ENCODE measurements around the gene SLC35F3. TPM values are rescaled to one million over a fixed set of nuclear protein-coding genes. Genes with fewer than 3 reads are reported as not detected.

The SLC35F3 gene
- polyA plus RNA-seq, 1 experiment: 0.06 TPM

DNA sequence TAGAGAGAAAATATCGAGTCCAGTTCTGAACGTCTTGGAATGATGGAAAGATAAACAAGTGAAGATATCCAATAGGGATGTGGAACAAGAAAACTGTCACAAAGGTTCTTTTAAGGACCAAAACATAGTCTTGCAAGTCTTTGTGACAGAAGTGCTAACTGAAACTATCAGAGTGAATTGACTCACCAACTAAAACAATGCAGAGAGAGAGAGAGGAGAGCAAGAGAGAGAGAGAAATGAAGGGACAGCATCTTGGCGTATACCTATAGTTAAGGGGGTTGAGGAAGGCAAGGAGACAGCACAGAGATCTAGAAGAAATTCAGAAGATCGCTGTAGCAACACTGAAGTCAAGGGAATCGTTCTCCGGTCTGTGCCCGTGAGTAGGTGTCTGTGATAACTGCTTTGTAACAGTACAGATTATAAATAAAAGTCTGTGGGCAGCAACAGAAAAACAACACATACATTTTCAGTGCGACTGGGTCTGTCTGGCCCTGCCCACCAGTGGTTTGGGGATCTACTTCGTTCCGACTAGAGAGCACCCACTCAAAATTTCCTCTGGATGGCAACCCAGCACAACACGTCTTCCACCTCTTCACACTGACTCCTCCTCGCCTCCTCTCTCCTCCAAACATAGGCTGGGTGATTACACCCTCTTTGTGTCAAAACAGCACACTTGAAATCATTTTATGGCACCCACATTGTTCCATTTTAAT lies 464.0 kb downstream of the SLC35F3 start:
- CTCF ChIA-PET: no interaction called here
- TF ChIP-seq, protein P1, sequence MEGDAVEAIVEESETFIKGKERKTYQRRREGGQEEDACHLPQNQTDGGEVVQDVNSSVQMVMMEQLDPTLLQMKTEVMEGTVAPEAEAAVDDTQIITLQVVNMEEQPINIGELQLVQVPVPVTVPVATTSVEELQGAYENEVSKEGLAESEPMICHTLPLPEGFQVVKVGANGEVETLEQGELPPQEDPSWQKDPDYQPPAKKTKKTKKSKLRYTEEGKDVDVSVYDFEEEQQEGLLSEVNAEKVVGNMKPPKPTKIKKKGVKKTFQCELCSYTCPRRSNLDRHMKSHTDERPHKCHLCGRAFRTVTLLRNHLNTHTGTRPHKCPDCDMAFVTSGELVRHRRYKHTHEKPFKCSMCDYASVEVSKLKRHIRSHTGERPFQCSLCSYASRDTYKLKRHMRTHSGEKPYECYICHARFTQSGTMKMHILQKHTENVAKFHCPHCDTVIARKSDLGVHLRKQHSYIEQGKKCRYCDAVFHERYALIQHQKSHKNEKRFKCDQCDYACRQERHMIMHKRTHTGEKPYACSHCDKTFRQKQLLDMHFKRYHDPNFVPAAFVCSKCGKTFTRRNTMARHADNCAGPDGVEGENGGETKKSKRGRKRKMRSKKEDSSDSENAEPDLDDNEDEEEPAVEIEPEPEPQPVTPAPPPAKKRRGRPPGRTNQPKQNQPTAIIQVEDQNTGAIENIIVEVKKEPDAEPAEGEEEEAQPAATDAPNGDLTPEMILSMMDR (IDR thresholded peaks at IDR 0.05; ENCODE audit: insufficient read depth, low read depth, low read length): no peak
- DNase-seq (ENCODE audit: low read depth): no peak
- Histone ChIP-seq H3K36me3 (ENCODE audit: control insufficient read depth, insufficient read depth, low read length) (no peaks in the 10 kb centered on the region), H3K4me3 (ENCODE audit: low read depth, low read length) (no peak overlapping the region), H3K27me3 (ENCODE audit: control insufficient read depth, insufficient read depth, low read length) (no peaks in the 10 kb centered on the region)
- POLR2A ChIA-PET: no interaction called here

DNA sequence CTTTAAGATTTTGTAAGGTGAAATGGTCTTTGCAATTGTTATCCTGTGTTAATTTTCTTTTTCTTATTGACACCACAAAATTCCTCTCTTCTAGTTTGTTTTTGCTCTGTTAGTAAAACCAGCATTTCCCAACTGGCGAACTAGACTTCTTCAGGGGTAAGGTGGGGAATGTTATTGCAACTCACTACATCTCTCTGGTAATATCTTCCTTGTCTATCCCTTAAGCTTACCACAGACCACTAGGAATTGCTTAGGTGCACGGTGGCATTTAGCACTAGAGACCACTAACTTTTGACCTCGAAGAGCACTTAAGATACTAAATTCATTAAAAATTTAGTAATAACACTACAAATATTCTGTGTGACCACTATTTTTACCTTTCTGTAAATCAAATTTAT lies 464.6 kb downstream of the SLC35F3 start:
- Histone ChIP-seq H3K36me3 (ENCODE audit: control insufficient read depth, insufficient read depth, low read length) (no peaks in the 10 kb centered on the region), H3K4me3 (ENCODE audit: low read depth, low read length) (no peak overlapping the region), H3K27me3 (ENCODE audit: control insufficient read depth, insufficient read depth, low read length) (no peaks in the 10 kb centered on the region)
- TF ChIP-seq, protein P1 (IDR thresholded peaks at IDR 0.05; ENCODE audit: insufficient read depth, low read depth, low read length): no peak
- ChIA-PET POLR2A (no interaction called here), CTCF (interaction anchor here (1.0 kb wide), 1 partner anchor 59 kb away, joined by 4 read pairs; no protein-coding TSS in a partner anchor)
- no peak for DNase-seq (ENCODE audit: low read depth)

DNA sequence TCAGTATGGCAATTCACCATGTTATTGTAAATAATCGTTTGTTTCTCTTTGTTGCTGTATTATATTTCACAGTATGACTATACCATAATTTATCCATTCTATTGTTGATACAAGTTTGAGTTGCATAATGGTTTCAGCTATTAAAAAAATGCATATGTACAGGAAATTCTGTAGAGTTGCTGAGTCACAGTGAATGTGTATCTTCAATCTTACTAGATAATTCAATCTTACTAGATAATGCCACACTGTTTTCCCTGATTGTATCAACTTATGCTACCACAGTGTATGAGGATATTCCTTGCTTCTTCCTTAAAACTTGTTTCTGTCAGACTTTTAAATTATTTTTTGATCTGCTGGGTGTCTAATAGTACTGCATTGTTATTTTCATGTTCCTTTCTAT lies 465.3 kb downstream of the SLC35F3 start:
- no peak for DNase-seq (ENCODE audit: low read depth)
- Histone ChIP-seq H3K36me3 (ENCODE audit: control insufficient read depth, insufficient read depth, low read length) (no peaks in the 10 kb centered on the region), H3K4me3 (ENCODE audit: low read depth, low read length) (no peak overlapping the region)

DNA sequence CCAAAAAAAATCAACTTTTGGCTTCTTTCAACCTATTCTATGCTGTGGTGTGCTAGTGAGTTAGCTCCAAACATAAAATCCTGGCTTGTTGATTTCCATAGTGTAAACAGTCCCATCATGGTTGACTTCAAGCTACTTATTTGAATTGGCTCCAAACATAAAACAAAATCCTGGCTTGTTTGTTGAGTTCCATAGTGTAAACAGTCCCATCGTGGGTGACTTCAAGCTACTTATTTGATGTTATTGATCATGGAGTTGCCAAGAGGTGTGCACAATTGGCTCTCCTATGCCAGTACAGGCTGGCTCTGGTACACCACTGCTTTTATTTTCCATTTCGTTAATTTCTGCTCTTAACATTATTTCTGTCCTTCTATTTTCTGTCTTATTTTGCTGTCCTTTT lies 466.9 kb downstream of the SLC35F3 start:
- CTCF ChIA-PET: interaction anchor here (0.6 kb wide), 1 partner anchor 63 kb away, joined by 3 read pairs; no protein-coding TSS in a partner anchor
- no peak overlapping the region for H3K4me3 ChIP-seq (ENCODE audit: low read depth, low read length)
- no peaks in the 10 kb centered on the region for H3K27me3 ChIP-seq (ENCODE audit: control insufficient read depth, insufficient read depth, low read length)
- TF ChIP-seq, protein P1 (IDR thresholded peaks at IDR 0.05; ENCODE audit: insufficient read depth, low read depth, low read length): no peak
- H3K36me3 ChIP-seq (ENCODE audit: control insufficient read depth, insufficient read depth, low read length): 0 out of 2 replicates have a peak, but pooled peaks cover 2% of the 10 kb centered on the region
- no peak for DNase-seq (ENCODE audit: low read depth)
- POLR2A ChIA-PET: no interaction called here

More for the DNA sequence above, 465.3 kb downstream of the SLC35F3 start:
- POLR2A ChIA-PET: no interaction called here
- TF ChIP-seq, protein P1 (IDR thresholded peaks at IDR 0.05; ENCODE audit: insufficient read depth, low read depth, low read length): no peak
- no peaks in the 10 kb centered on the region for H3K27me3 ChIP-seq (ENCODE audit: control insufficient read depth, insufficient read depth, low read length)
- CTCF ChIA-PET: interaction anchor here (1.0 kb wide), 1 partner anchor 60 kb away, joined by 4 read pairs; no protein-coding TSS in a partner anchor

DNA sequence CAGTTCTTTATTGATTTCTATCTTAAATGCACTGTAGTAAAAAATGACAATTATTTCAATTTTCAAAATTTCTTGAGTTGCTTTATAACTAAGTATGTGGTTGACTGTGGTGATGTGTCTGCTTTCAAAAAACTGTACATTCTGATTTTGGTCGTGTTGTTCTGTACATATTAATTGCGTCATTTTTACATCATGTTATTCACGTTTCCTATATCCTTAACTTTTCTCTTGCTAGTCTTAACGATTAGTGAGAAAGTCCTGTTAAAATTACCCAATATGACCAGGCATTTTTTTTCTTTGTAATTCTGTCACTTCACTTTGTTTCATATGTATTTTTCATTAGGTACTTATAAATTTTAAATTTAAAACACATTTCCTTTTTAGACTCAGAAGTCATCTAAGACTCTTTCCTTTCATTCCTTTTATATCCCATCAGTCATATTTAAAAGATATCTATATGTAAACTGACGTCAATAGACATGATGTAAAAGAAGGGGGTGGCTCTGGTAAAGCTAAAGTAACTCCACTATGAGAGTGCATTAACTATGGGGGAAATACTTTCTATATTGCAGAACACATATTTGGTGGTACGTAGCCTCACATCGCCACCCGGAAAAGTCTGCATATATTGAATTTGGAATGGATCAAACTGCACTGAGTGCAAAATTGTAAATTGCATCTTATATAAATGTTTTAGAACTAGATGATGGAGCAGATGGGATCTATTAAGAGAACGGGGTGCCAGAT lies 467.7 kb downstream of the SLC35F3 start:
- DNase-seq (ENCODE audit: low read depth): no peak
- peak overlapping the region; percentile 81 for H3K4me3 ChIP-seq (ENCODE audit: low read depth, low read length)
- no peaks in the 10 kb centered on the region for H3K27me3 ChIP-seq (ENCODE audit: control insufficient read depth, insufficient read depth, low read length)
- ChIA-PET CTCF (no interaction called here), POLR2A (no interaction called here)
- H3K36me3 ChIP-seq (ENCODE audit: control insufficient read depth, insufficient read depth, low read length): 0 out of 2 replicates have a peak, but pooled peaks cover 2% of the 10 kb centered on the region
- TF ChIP-seq, protein P1 (IDR thresholded peaks at IDR 0.05; ENCODE audit: insufficient read depth, low read depth, low read length): no peak

Data from BJ (cell line).